PC-9 (cell line): ENCODE measurements around the gene SYNDIG1L. TPM values are rescaled to one million over a fixed set of nuclear protein-coding genes. Genes with fewer than 3 reads are reported as not detected.

Source experiments
- BruUV-seq: library from RNA; stranded (reverse); fragments of 400-500 nt; replicated peaks from 2 replicates; lab custom pipeline; 2021; lab: Mats Ljungman, UMichigan
- CTCF ChIA-PET: fragments of 300-600 bp; sonication (Branson Sonifier 250); formaldehyde crosslinking; loops from one replicate; lab custom pipeline; 2022; ENCODE audit warnings: antibody characterized with exemption; lab: Charles Lee
- POLR2A ChIA-PET: fragments of 300-600 bp; sonication (Branson Sonifier 250); formaldehyde crosslinking; loops from one replicate; lab custom pipeline; 2022; ENCODE audit warnings: antibody characterized with exemption; ENCODE audit not compliant: unreplicated experiment; lab: Charles Lee
- DNase-seq, 2 experiments: peaks; one replicate each; pipeline versions ENCODE4 v3.0.0 to v3.0.0-alpha.2; 2015 to 2022; ENCODE audit warnings: mixed read lengths in 1 of 2
- H2AFZ ChIP-seq: fragments of 200-600 bp; sonication (generic); 2 replicates; pipeline ENCODE4 v1.8.1; 2017; ENCODE audit warnings: antibody characterized with exemption
- H3F3A ChIP-seq: fragments of 200-600 bp; sonication (generic); 2 replicates; pipeline ENCODE4 v1.8.1; 2017; ENCODE audit warnings: antibody characterized with exemption, mild to moderate bottlenecking, low read depth; ENCODE audit not compliant: insufficient read depth
- H3K27ac ChIP-seq: fragments of 200-600 bp; sonication (generic); 2 replicates; pipeline ENCODE4 v1.6.1; 2016; ENCODE audit warnings: mixed run types
- H3K27me3 ChIP-seq: fragments of 200-600 bp; sonication (generic); 2 replicates; pipeline ENCODE4 v1.6.1; 2016; ENCODE audit warnings: low read depth, mixed run types; ENCODE audit not compliant: insufficient read depth
- H3K36me3 ChIP-seq: fragments of 200-600 bp; sonication (generic); 2 replicates; pipeline ENCODE4 v1.6.1; 2016; ENCODE audit warnings: low read depth, mixed run types
- H3K4me1 ChIP-seq: fragments of 200-600 bp; sonication (generic); replicated peaks from 2 replicates; pipeline ENCODE4 v1.6.1; 2016; ENCODE audit warnings: mixed run types; ENCODE audit not compliant: insufficient read depth
- H3K4me2 ChIP-seq: fragments of 200-600 bp; sonication (generic); 2 replicates; pipeline ENCODE4 v1.6.1; 2017; ENCODE audit warnings: mixed run types
- H3K4me3 ChIP-seq: fragments of 200-600 bp; sonication (generic); 2 replicates; pipeline ENCODE4 v1.6.1; 2016; ENCODE audit warnings: mixed run types
- H3K79me2 ChIP-seq: fragments of 200-600 bp; sonication (generic); 2 replicates; pipeline ENCODE4 v1.6.1; 2017; ENCODE audit warnings: low read depth, mixed run types
- H3K9me2 ChIP-seq: fragments of 200-600 bp; sonication (generic); 2 replicates; pipeline ENCODE4 v1.8.1; 2017; ENCODE audit warnings: mild to moderate bottlenecking; ENCODE audit not compliant: insufficient read depth
- H3K9me3 ChIP-seq: fragments of 200-600 bp; sonication (generic); 2 replicates; pipeline ENCODE4 v1.8.1; 2016; ENCODE audit warnings: low read depth; ENCODE audit not compliant: insufficient read depth
- H4K20me1 ChIP-seq: fragments of 200-600 bp; sonication (generic); 2 replicates; pipeline ENCODE4 v1.8.1; 2017; ENCODE audit not compliant: insufficient read depth
- EZH2 ChIP-seq: fragments of 200-600 bp; sonication (generic); IDR thresholded peaks from 2 replicates; pipeline ENCODE4 v1.8.0; 2017; ENCODE audit warnings: antibody characterized with exemption, low read depth
- intact Hi-C: fragments of 100-400 bp; cut with micrococcal nuclease; formaldehyde crosslinking; loops from one replicate; pipeline ENCODE4 v1.10.0; 2022; ENCODE audit not compliant: unreplicated experiment
- total RNA-seq: library from RNA; stranded (reverse); gene quantifications from 2 replicates; pipeline ENCODE4 v1.2.3, GENCODE V29; 2021
- TF ChIP-seq, protein P1 (sequence below): fragments of 200-600 bp; sonication (generic); conservative IDR thresholded peaks from 2 replicates; pipeline ENCODE4 v1.6.1; 2017; ENCODE audit warnings: mixed run types, antibody characterized with exemption, mild to moderate bottlenecking, moderate library complexity

The SYNDIG1L gene
- total RNA-seq, 1 experiment from 2014 or later, result 0.52 TPM

DNA sequence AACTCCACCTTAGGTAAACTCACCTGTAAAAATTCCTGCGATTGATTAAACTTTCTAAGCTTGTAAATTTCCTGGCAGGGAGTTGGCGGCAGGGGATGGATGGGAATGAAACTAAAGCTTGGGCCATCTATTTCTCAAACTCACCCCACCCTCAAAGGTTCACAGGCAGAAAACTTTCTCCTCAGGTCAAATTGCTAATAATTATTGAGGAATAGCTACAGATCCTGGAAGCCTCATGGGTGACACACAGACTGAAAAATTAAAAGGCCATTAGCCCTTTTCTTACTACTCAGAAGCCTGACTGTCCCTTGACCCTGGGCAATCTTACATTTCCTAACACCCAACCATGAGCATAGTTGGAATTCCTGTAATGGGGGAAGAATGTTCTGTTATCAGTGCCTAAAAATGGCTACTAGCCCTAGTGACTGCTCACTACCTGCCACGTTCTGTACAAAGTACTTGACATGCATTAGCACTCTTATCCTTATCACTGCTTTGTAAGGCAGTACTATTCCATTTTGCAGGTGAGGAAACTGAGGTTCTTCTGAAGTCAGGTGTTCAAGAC, 12.4 kb upstream of the SYNDIG1L start:
- CTCF ChIA-PET, result no interaction called here
- intact Hi-C loops, result no loop called here
- Histone ChIP-seq H3K4me1 (peaks cover 27% of the 10 kb centered on the region), H3K79me2 (no peaks in the 10 kb centered on the region), H3F3A (peaks cover 20% of the 10 kb centered on the region), H3K27ac (peak overlapping the region; percentile 72), H3K4me3 (no peak overlapping the region), H3K27me3 (no peaks in the 10 kb centered on the region), H3K9me2 (no peaks in the 10 kb centered on the region), H3K9me3 (no peaks in the 10 kb centered on the region), H2AFZ (no peak overlapping the region), H3K4me2 (peak overlapping the region; percentile 50), H3K36me3 (no peaks in the 10 kb centered on the region), H4K20me1 (no peaks in the 10 kb centered on the region)
- POLR2A ChIA-PET, result interaction anchor here (0.6 kb wide), 1 partner anchor 974 kb away, joined by 5 read pairs; no protein-coding TSS in a partner anchor
- DNase-seq, result peak in 1 of 2 experiments; percentile 95
- no TSS peak for BruUV-seq
- TF ChIP-seq, protein P1, sequence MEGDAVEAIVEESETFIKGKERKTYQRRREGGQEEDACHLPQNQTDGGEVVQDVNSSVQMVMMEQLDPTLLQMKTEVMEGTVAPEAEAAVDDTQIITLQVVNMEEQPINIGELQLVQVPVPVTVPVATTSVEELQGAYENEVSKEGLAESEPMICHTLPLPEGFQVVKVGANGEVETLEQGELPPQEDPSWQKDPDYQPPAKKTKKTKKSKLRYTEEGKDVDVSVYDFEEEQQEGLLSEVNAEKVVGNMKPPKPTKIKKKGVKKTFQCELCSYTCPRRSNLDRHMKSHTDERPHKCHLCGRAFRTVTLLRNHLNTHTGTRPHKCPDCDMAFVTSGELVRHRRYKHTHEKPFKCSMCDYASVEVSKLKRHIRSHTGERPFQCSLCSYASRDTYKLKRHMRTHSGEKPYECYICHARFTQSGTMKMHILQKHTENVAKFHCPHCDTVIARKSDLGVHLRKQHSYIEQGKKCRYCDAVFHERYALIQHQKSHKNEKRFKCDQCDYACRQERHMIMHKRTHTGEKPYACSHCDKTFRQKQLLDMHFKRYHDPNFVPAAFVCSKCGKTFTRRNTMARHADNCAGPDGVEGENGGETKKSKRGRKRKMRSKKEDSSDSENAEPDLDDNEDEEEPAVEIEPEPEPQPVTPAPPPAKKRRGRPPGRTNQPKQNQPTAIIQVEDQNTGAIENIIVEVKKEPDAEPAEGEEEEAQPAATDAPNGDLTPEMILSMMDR, result no peak
- TF ChIP-seq EZH2, result no peak

DNA sequence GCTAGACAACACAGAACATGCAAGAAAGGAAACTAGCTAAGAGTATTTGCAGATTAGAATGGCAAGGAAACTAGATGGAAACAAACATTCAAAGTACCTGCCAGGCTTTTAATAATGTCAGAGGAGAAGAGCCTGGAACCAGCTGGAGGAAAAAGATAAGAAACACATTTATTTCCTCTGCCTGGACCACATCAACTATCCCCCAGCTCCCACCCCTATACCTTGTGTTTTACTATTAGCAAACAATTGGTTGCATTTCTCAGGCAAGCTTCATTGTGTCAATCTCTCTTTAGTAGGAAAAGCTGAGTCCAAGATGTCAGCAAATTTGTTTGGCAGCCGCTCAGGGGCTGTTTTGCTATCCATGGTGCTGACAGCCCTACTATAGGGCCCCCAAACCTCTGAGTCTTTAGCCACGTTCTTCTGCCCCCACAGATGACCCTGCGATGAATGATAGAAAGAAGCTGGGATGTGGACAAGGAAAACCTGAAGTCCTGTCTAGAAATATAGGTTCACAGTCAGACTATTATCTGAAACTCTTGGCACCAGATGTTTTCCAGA, 11.6 kb upstream of the SYNDIG1L start:
- CTCF ChIA-PET, result interaction anchor here (0.6 to 1.2 kb wide), 3 partner anchors 23 to 45 kb away, joined by 3 read pairs; no protein-coding TSS in a partner anchor
- H3K4me2 ChIP-seq, result peak overlapping the region; percentile 50
- H3K27ac ChIP-seq, result peak overlapping the region; percentile 72
- no peak overlapping the region for H2AFZ ChIP-seq
- H3K36me3 ChIP-seq, result no peaks in the 10 kb centered on the region
- no peaks in the 10 kb centered on the region for H4K20me1 ChIP-seq
- H3K9me2 ChIP-seq, result no peaks in the 10 kb centered on the region
- no peaks in the 10 kb centered on the region for H3K79me2 ChIP-seq
- H3K9me3 ChIP-seq, result no peaks in the 10 kb centered on the region
- H3K4me3 ChIP-seq, result no peak overlapping the region
- peaks cover 20% of the 10 kb centered on the region for H3F3A ChIP-seq
- peak in 1 of 2 experiments; percentile 32 for DNase-seq
- BruUV-seq, result no TSS peak
- TF ChIP-seq EZH2, result no peak
- POLR2A ChIA-PET, result no interaction called here
- H3K27me3 ChIP-seq, result no peaks in the 10 kb centered on the region
- peaks cover 27% of the 10 kb centered on the region for H3K4me1 ChIP-seq
- intact Hi-C loops, result no loop called here

DNA sequence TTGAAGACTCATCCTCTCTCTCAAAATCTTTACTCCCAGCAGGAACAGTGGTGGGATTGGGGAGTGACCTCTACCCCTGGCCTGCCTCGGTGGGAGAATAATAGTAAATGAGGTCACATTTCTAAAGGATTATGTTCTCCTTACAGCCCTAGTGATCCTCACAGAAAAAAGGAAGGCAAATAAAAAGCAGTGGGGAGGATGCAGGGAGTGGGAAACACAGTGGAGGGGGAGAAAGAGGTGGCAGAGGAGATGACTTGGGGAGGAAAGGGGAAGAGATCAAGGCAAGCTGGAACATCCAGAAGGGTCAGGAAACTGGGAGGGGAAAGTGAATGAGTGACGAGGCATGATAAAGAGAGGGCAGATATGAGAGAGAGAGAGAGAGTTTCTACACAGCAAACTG, 8.3 kb upstream of the SYNDIG1L start:
- no peaks in the 10 kb centered on the region for H3K27me3 ChIP-seq
- ChIA-PET POLR2A (no interaction called here), CTCF (no interaction called here)
- H3K4me3 ChIP-seq, result no peak overlapping the region
- intact Hi-C loops, result no loop called here
- no peaks in the 10 kb centered on the region for H4K20me1 ChIP-seq
- no peaks in the 10 kb centered on the region for H3K9me3 ChIP-seq
- no peaks in the 10 kb centered on the region for H3K79me2 ChIP-seq
- no peaks in the 10 kb centered on the region for H3K9me2 ChIP-seq
- no peaks in the 10 kb centered on the region for H3K36me3 ChIP-seq
- H3K4me1 ChIP-seq, result peaks cover 26% of the 10 kb centered on the region
- no peak for DNase-seq
- H2AFZ ChIP-seq, result no peak overlapping the region
- BruUV-seq, result no TSS peak
- TF ChIP-seq EZH2, result no peak
- TF ChIP-seq, protein P1, result no peak
- H3K4me2 ChIP-seq, result no peak overlapping the region
- H3F3A ChIP-seq, result peaks cover 19% of the 10 kb centered on the region
- H3K27ac ChIP-seq, result no peak overlapping the region
